GM20431 (cell line): Measurements from ENCODE around the gene SHISA3.

Experiments used
- in situ Hi-C: fragments of 300-500 bp; cut with MseI, MboI; formaldehyde crosslinking; loops from one replicate; pipeline ENCODE4 v1.15.0; 2020; ENCODE audit warnings: low sequenced_read_pairs; ENCODE audit not compliant: unreplicated experiment

SHISA3 gene

DNA sequence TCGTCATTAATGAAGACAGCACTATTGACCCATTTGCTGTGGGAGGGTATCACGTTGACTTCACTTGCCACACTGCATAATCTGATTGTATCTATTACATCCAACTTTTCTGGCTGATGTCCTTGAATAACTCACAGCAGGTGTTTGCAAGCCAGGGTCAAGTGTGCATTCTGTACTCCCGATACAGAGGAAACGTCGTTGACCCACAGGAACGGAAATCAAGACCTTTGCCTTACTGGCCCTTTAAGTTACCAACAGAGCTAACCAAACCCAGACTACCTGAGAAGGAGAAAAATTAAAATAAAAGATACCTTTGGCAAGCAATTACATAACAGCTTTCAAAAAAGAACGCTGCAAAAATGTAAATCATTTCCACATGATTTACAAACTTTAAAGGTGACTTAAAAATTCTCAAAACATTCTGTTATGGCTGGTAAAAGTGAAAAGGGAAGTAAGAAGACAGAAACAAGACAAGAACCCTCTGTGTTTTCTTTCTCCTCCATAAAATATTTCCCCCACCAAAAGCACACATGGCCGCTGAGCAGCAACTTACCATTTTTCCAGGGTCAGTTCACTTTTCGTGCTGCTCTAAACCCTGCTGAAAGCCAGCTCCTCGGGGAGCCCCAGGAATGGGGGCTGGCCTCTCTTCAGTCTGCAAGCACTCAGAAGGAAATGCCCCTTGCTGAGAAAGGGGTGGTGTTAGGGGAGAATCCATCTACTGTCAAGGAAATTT is 6.5 kb upstream of the SHISA3 start:
- in situ Hi-C loops: no loop called here

DNA sequence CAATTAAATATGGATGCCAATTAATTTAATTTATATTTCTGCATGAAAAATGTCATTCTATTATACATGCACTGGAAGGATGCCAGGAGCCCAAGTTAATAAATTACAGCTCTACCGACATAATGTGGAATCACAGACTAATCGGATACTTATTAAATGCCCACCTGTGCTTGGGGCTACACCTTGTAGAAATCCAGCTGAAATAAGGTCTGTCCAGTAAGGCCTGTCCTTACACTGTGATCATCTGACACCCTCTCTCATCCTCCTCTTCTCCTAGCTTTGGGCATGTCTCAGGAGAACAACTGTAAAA is 6.0 kb upstream of the SHISA3 start:
- in situ Hi-C loops: no loop called here

DNA sequence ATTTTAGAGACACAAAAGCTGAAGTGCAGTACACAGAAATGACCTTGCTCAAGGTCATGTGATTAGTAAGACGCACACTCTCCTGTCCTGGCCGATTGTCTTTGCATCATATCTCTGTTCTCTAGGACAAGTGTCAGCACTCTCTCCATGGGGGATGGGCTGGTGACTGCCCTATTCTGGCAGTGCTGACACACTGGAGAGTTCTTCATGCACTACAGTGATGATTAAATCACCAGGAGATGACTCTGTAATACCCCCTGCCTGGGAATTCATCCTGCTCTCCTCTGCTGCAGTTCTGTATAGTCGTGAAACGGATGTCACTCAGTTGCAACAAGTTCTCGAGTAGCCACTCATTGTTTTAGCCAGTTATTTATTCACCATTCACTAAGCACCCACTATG is 5.3 kb upstream of the SHISA3 start:
- in situ Hi-C loops: no loop called here

DNA sequence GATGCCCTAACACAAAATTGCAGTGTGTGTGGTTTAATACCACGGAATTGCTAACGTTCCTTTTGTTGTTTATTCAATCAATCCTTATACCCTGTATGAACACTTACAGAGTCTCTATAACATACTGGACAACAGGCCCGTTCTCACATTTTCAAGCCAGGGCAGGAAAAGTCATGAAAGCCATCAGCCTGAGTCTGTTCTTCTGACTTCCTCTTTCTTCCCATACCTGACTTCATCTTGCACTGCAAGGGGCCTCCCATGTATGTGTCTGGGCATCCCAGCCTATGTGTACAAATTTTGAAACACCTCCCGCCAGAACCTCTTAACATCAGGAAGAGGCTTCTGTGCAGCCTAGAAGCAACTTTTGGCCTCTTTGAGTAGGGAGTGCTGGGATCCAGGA is 4.9 kb upstream of the SHISA3 start:
- in situ Hi-C loops: no loop called here

DNA sequence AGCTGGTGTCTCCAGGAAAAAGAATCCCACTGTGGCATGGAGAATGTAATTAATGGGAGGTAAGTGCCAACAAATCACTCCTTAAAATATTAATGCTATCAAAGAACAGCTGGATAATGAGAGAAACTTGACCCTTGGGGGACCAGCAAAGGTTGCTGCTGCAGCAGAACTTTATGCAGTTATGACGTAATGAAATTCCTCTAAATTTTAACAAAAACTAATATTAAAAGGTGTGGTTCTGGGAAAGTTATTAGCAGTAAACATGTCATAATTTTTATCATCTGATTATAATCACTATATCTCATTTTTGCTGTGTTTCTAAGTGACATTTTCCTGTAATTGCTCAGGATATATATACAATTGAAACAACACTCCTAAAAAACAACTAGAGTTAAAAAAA is 1.7 kb upstream of the SHISA3 start:
- in situ Hi-C loops: no loop called here

DNA sequence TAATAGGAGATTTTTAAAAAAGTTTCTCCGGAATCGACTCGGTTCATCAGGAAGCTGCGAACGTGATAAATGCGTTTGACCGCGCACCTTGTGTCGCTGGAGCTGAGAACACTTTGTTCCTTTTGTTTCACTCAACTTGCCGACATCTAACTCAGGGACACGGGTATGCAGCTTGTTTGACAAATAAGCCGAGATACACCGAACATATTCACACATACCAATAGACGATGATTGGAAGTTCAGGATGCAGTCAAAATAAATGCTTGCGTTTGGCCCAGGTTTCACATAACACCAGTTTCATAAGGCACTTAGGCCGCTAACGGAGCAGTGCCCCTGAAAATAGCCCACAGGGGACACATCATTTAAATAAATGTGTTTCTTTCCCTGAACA is 932 bp upstream of the SHISA3 start:
- in situ Hi-C loops: no loop called here

DNA sequence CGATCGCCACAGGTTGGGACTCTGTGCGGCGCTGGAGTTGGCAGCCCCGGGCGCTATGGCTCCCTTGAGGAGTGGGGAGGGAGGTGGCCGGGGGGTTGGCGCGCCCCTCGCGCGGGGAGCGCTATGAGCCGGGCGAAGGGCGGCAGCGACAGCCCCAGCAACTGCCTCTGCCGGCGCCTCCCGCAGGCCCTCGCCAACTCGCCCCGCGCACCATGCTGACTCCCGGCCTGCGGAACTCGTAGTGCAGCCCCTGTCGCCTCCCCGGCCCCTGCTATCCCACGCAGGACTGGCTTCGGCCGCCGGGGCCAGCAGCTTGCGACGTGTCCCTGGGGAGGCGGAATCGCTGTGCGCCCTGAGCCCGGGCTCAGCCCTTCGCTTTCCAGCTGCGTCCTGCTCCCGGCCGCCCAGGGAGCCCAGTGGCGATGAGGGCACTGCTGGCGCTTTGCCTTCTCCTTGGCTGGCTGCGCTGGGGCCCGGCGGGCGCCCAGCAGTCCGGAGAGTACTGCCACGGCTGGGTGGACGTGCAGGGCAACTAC is 415 bp downstream of the SHISA3 start:
- in situ Hi-C loops: no loop called here

DNA sequence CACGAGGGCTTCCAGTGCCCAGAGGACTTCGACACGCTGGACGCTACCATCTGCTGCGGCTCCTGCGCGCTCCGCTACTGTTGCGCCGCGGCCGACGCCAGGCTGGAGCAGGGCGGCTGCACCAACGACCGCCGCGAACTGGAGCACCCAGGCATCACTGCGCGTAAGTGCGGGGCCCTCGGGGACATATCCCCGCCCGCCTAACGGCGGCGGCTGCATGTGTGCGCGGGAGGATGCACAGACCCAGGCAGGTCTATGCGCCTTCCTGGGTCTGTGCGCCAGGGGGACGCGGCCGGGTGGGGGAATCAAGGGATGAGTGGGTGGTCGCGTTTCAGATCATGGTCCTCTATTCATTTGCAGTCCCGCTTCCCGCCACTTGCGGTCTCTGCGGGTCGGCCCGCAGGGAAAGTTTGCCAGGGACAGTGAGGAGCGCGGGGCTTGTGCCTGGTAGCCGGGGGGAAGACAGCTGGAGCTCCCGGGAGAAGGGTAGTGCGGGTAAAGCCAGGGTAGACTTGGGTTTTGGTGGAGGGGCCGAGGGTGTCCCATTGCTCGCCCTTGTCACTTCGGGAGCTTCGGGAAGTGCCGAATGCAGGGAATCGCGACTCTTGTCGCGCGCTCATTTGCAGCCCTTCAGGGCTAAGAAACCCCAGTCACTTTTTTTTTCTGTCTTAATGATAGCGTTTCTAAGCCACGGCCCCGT is 1.0 kb downstream of the SHISA3 start:
- in situ Hi-C loops: no loop called here

DNA sequence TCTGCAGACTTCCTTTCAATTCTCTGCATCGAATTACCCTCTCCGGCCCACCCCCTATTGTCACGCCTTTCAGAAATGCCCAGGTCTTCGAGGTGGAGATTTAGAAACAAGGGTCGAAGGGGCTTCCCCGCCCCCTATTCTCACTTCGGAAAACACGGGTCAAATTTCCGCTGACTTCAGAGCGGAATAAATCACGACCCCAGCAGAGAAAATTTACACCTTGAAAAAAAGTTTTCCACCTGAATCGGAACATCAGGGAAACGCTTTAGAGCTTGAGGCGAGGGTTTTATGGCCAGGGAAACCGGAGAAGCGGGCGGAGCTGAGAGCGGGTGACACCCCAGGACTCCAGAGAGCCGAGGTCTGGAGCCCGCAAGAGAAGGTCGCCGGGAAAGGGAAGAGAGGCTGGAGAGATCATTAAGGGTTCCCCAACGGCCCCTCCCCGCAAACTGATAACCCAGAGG is 1.6 kb downstream of the SHISA3 start:
- in situ Hi-C loops: no loop called here

DNA sequence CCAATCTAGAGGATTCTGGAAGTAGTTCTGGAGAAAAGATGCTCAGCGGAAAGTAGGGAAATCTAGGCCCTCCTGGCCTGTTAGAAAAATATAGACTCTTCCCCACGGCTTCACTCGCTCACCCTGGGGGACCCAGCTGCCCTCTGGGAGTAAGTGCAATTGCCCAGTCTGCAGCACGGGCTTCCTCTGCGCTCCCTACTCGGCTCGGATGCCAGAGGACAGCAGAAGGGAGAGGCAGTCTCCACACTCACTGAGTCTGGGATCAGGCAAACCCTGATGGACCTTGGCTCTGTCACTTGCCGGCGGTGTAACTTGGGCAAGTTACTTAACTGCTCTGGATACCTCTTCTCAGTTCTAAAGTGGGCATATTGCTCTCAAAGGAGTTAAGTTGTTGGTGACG is 2.1 kb downstream of the SHISA3 start:
- in situ Hi-C loops: no loop called here

DNA sequence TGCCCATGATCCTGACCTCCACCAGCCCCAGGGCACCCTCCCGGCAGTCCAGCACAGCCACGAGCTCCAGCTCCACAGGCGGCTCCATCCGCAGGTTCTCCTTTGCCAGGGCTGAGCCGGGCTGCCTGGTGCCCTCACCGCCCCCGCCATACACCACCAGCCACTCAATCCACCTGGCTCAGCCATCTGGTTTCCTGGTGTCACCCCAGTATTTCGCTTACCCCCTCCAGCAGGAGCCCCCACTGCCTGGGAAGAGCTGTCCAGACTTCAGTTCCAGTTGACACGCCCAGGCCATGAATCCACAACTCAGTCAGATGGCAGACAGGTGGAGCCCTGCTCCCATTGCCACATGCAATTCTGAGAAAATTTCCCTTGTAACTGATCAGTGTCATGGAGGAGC is 3.9 kb downstream of the SHISA3 start:
- in situ Hi-C loops: no loop called here

DNA sequence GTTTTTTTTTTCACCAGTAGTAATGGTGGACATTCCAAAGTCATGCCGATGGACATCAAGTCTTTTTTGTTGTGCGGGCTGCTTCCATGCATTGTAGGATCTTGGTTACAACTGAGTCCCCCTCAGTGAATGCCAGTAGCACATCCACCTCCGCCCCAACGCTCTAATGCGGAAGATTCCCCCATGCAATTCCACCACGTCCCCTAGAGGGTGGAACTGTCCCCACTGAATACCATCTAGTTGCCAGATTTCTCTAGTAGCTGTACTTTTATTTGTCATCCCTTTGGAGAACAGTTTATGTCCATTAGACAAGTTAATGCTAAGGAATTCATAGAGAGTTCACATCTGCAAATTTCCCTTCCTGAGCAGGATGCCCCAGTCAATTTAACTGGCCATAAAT is 6.7 kb downstream of the SHISA3 start:
- in situ Hi-C loops: no loop called here

DNA sequence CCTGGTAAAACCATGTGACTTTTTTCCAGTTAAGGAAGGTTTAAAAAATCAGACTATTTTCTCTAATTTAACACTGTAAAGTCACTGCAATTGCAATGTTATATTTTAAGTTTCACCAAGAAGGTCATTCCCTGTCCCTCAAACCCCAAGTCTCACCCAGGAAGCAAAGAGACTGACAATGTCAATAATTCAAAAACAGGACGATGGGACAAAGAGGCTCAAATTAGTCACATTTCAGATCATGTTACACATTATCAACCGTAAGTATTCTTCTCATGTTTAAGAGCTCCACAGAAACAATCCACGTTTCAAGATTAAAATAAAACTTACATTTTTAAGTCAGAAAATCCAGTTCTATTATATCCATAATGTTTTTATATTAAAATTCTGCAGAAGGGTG is 13.2 kb downstream of the SHISA3 start:
- in situ Hi-C loops: no loop called here

DNA sequence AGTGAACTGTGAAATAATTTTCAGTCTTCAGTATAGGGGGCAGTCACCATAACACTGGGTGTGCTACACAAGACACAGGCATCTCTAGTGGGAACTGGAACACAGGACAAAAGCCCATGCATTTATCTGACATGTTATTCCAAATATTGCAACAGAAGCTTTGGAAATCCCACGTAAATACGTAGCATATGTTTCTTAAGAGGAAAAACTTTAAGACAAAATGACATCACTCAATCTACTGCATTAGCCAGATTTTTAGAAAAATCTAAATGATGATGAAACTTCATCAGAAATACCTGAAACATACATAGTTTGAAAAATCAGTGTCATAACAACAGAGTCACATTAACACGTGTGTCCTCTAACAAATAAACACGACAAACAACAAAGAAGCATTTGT is 14.5 kb downstream of the SHISA3 start:
- in situ Hi-C loops: no loop called here

DNA sequence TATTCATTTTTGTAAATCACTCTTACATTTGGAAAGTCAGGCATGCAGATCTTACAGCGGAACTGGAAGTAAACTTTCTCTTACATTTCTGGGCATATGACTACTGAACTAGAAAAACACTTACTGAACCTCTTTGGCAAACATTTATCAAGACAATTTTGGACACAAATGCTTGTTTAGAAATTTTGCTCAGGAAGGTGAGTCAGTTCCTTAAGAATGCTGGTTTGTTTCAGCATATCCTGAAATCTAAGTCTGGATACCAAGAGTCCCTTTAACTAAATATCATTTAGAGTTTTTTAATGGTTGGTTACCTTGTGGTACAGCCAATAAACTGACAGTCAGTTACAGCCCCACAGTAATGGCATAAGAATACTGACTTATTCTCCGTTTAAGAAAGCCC is 15.0 kb downstream of the SHISA3 start:
- in situ Hi-C loops: no loop called here

DNA sequence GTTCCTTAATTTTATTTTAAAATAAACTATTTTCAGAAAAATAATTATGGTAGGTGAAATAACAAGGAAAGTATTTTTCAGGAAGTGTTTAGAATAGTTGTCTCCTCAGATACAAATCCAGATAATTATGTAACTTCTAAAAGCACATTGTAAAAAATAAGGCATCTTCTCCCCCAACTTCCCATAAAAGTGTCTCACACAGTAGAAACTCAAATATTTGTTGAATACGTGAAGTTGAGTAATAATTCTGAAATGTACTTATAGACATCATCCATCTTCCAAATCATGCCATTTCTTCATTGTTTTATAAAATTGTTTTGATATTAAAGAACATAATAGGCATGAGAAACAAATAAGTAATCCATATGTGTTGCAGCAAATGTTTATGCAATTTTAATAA is 18.0 kb downstream of the SHISA3 start:
- in situ Hi-C loops: no loop called here

DNA sequence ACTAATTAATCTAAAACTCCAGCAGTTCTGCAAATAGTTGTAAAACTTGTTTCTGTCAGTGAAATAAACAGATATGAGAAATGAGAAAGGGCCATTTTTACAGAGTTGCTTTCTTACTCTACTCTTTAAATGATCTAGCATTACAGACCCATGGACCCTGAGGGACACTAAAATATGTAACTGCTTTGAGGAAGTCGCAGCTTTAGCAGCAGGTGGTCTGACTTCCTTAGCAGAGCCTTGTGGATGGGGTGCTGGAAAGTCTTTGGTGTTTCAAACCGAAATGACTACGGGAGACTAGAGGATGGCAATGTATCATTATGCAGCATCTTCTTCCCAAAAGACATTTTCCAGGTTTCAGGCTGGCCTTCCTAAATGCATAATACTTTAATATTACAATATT is 18.7 kb downstream of the SHISA3 start:
- in situ Hi-C loops: no loop called here

DNA sequence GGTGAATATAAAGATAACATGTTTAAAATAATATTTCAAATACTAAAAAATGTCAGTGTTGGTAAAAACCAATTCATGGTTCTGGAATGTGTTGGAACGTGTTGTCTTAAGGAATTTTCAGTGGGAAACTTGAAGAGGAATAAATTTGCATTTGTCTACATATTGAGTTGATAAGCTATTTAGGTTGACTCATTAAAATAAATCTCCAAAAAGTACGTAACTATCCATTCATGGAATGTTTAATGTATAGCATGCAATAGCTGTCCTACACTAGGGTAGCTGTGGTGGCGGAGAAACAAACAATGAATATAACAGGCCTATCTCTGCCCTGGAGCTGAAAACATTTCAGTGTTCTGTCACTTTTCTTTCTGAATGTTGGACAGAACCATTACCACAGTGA is 20.3 kb downstream of the SHISA3 start:
- in situ Hi-C loops: no loop called here

DNA sequence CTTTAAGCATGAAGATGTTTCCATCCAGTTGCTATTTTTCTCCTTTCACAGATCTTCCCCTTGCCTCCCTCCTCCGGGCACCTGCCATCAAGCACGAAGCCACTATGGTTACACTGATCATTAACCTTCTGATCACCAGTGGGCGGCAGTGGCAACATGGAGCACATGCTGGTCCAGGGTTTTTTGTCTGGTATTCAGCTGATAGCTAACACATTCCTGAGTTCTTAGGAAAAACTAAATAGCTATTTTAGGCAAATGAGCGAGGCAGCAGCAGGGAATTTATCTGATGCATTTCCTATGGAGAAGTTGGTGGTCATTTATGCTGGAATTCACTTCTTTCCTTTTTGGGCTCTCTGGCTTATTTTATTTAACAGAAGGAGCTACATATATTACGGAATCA is 22.9 kb downstream of the SHISA3 start:
- in situ Hi-C loops: no loop called here

DNA sequence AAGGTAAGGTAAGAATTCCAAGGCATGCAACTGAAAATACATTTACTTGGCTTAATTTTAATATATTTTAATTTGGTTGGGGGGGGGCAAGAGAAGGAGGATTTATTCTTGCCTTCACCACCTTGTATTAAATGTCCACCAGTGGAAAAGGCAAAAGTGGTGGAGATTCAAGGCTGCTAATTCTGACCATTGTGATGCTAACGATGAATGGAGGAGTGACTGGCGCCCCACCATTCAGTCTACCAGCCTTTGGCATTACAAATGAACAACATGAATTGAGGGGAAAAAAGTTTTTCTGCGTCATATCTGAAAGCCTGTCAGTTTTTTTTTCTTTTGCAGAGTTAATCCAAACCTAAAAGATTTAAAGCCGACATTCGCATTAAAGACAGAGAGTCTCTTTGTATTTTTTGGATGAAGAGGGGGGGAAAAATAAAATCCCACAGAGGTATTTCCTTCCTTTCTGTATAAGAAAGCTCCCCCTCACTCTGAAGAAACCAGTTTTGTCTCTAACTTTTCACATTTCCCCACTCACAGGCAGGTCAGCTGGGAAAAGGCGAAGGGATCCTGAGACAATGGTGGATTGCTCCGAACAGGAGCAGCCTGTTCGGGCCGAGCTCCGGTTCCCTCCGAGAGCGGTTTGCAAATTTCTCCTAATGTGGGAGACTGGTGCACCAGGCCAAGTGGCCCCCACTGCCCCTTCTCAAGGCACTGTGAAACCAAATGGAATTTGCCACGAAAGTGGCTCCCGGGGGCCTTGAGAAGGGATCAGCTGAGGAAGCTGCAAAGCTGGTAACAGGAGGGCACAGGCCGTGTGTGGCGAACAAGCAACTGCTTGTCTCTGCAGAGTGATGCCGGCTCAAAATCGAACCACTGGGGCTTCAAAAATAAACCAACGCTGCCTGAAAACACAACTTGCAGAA is 28.1 kb downstream of the SHISA3 start:
- in situ Hi-C loops: no loop called here

DNA sequence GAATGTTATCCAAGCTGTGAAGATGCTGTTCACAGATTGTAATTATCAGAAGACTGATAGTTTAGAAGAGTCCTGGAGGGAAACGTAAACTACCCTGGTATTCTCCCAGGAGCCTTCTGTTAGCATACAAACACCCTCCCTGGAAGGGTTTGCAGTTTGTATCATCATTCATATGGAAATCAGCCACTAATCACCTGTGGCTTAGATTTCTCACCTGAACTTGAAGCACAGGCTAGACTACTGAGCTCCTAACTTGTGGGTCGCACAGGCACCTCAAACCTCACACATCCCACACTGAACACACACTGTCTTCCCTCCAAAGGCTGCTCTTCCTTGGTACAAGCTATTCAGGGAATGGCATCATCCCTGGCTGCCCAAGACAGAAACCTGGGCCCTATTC is 30.7 kb downstream of the SHISA3 start:
- in situ Hi-C loops: no loop called here
